OCI-LY7 (cell line): Measurements from ENCODE around the gene DIPK1A.

Source experiments
- EZH2phosphoT487 ChIP-seq: fragments of 200-600 bp; sonication (generic); IDR thresholded peaks from 2 replicates; pipeline ENCODE4 v1.6.1; 2018; ENCODE audit warnings: low read depth, borderline replicate concordance, mild to moderate bottlenecking, mixed run types, antibody characterized with exemption, low read length, moderate library complexity, mixed read lengths
- TF ChIP-seq, protein P1 (sequence below): fragments of 200-600 bp; sonication (generic); conservative IDR thresholded peaks from 2 replicates; pipeline ENCODE4 v1.5.1; 2014; ENCODE audit warnings: mild to moderate bottlenecking, antibody characterized with exemption, low read length, moderate library complexity, mixed read lengths

DNA sequence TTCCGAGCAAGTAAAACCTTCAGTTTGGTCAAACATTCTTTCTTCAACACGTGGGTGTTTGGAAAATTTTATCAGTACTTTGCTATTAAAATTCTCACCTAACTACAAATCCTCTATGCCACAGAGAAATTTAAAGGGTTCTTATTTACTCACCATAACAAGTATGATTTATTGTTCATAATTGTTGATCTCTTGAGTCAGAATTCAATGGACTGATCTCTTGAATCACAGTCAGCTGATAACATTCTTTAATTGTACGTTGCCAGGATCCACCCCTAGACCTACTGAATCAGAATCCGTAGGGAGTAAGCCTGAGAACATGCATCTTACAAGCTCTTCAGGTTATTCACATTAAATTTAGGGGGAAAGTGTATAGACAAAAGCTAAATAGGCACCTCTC, 51.2 kb downstream of the DIPK1A start:
- TF ChIP-seq, protein P1, sequence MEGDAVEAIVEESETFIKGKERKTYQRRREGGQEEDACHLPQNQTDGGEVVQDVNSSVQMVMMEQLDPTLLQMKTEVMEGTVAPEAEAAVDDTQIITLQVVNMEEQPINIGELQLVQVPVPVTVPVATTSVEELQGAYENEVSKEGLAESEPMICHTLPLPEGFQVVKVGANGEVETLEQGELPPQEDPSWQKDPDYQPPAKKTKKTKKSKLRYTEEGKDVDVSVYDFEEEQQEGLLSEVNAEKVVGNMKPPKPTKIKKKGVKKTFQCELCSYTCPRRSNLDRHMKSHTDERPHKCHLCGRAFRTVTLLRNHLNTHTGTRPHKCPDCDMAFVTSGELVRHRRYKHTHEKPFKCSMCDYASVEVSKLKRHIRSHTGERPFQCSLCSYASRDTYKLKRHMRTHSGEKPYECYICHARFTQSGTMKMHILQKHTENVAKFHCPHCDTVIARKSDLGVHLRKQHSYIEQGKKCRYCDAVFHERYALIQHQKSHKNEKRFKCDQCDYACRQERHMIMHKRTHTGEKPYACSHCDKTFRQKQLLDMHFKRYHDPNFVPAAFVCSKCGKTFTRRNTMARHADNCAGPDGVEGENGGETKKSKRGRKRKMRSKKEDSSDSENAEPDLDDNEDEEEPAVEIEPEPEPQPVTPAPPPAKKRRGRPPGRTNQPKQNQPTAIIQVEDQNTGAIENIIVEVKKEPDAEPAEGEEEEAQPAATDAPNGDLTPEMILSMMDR = no peak
- TF ChIP-seq EZH2phosphoT487 = no peak
